NB4 (cell line): ENCODE results near the gene MAP2K3.
"Not testable (repeated sequence)": the region's sequence is repeated elsewhere in the genome, so short reads cannot be mapped to it uniquely, and the experiment has no call there.

Experiments used
- POLR2A ChIP-seq: IDR thresholded peaks from 2 replicates; pipeline ENCODE4 v1.6.1; 2011; ENCODE audit warnings: mild to moderate bottlenecking; ENCODE audit not compliant: insufficient read length; ENCODE audit errors: extremely low read depth
- TF ChIP-seq, protein P1 (sequence below): IDR thresholded peaks from one replicate; pipeline ENCODE4 v1.5.1; 2012; ENCODE audit warnings: low read depth, low read length

DNA sequence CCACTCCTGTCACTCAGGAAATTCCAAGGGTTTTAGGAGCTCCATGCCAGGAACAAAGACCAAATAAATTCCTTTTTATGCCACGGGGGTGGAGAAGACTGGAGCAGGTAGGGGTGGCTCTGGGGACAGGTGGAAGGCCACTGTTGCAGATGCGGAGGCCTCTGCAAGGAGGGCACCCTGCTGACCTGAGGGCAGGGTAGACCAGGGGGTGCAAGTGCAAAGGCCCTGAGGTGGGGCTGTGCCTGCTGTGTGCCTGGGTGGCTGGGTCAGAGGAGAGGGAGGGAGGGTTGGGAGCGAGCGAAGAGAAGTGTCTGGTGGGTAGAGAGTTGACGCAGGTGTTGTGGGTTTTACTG lies 22.7 kb downstream of the MAP2K3 start:
- TF ChIP-seq, protein P1, sequence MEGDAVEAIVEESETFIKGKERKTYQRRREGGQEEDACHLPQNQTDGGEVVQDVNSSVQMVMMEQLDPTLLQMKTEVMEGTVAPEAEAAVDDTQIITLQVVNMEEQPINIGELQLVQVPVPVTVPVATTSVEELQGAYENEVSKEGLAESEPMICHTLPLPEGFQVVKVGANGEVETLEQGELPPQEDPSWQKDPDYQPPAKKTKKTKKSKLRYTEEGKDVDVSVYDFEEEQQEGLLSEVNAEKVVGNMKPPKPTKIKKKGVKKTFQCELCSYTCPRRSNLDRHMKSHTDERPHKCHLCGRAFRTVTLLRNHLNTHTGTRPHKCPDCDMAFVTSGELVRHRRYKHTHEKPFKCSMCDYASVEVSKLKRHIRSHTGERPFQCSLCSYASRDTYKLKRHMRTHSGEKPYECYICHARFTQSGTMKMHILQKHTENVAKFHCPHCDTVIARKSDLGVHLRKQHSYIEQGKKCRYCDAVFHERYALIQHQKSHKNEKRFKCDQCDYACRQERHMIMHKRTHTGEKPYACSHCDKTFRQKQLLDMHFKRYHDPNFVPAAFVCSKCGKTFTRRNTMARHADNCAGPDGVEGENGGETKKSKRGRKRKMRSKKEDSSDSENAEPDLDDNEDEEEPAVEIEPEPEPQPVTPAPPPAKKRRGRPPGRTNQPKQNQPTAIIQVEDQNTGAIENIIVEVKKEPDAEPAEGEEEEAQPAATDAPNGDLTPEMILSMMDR: not testable (repeated sequence)
- TF ChIP-seq POLR2A: not testable (repeated sequence)
